OCI-LY3 (cell line): ENCODE data around the gene SEC14L6.

Experiments used
- H2AFZ ChIP-seq: fragments of 200-600, 300-600 bp; shearing (Covaris generic); 2 replicates; pipeline ENCODE4 v1.6.0; 2014; ENCODE audit warnings: antibody characterized with exemption, low read depth, low read length
- H3K27ac ChIP-seq: fragments of 200-600, 300-600 bp; sonication (generic); 2 replicates; pipeline ENCODE4 v1.5.1; 2014; ENCODE audit warnings: mild to moderate bottlenecking, low read length, moderate library complexity, mixed read lengths
- H3K27me3 ChIP-seq: fragments of 200-600, 300-600 bp; sonication (generic); 2 replicates; pipeline ENCODE4 v1.6.1; 2014; ENCODE audit warnings: low read depth, low read length, mixed read lengths
- H3K36me3 ChIP-seq: fragments of 200-600, 300-600 bp; sonication (generic); replicated peaks from 2 replicates; pipeline ENCODE3; 2014; ENCODE audit warnings: low read depth, low read length, mixed read lengths
- H3K4me1 ChIP-seq: fragments of 300-600, 200-600 bp; sonication (generic); 2 replicates; pipeline ENCODE4 v1.6.1; 2014; ENCODE audit warnings: low read length, mixed read lengths
- H3K4me2 ChIP-seq: fragments of 200-600, 300-600 bp; sonication (generic); 2 replicates; pipeline ENCODE4 v1.6.1; 2014; ENCODE audit warnings: low read length, mixed read lengths
- H3K4me3 ChIP-seq: fragments of 300-600, 200-600 bp; sonication (generic); 2 replicates; pipeline ENCODE4 v1.5.1; 2014; ENCODE audit warnings: antibody characterized with exemption, mild to moderate bottlenecking, low read length, moderate library complexity
- H3K79me2 ChIP-seq: fragments of 300-600, 200-600 bp; shearing (Covaris generic); 2 replicates; pipeline ENCODE4 v1.6.1; 2014; ENCODE audit warnings: mild to moderate bottlenecking, low read length, mixed read lengths
- H3K9ac ChIP-seq: fragments of 300-600, 200-600 bp; shearing (Covaris generic); 2 replicates; pipeline ENCODE4 v1.6.0; 2014; ENCODE audit warnings: mild to moderate bottlenecking, low read length, moderate library complexity
- H3K9me3 ChIP-seq: fragments of 200-600, 300-600 bp; shearing (Covaris generic); 2 replicates; pipeline ENCODE4 v1.6.1; 2014; ENCODE audit warnings: low read length, mixed read lengths; ENCODE audit not compliant: insufficient read depth
- H4K20me1 ChIP-seq: fragments of 200-600, 300-600 bp; sonication (generic); 2 replicates; pipeline ENCODE4 v1.6.1; 2016; ENCODE audit warnings: low read length, mixed read lengths; ENCODE audit not compliant: insufficient read depth
- EZH2phosphoT487 ChIP-seq: fragments of 200-600 bp; shearing (Covaris generic); IDR thresholded peaks from 2 replicates; pipeline ENCODE4 v1.6.1; 2018; ENCODE audit warnings: antibody characterized with exemption, mixed run types, low read depth
- TF ChIP-seq, protein P1 (sequence below): fragments of 200-600, 300-600 bp; sonication (generic); IDR thresholded peaks from 2 replicates; pipeline ENCODE4 v1.5.1; 2014; ENCODE audit warnings: antibody characterized with exemption, low read length, low read depth

Gene SEC14L6

GRCh38 chr22:30495041-30495784 lies 51.3 kb downstream of the SEC14L6 start:
- H3K27me3 ChIP-seq, result peaks cover 20% of the 10 kb centered on the region
- H3K79me2 ChIP-seq, result no peaks in the 10 kb centered on the region
- H3K4me3 ChIP-seq, result no peak overlapping the region
- no peaks in the 10 kb centered on the region for H4K20me1 ChIP-seq
- H3K9ac ChIP-seq, result no peak overlapping the region
- H3K9me3 ChIP-seq, result no peaks in the 10 kb centered on the region
- H3K36me3 ChIP-seq, result no peaks in the 10 kb centered on the region
- no peaks in the 10 kb centered on the region for H3K4me1 ChIP-seq
- no peak overlapping the region for H3K4me2 ChIP-seq
- H2AFZ ChIP-seq, result no peak overlapping the region
- TF ChIP-seq, protein P1, sequence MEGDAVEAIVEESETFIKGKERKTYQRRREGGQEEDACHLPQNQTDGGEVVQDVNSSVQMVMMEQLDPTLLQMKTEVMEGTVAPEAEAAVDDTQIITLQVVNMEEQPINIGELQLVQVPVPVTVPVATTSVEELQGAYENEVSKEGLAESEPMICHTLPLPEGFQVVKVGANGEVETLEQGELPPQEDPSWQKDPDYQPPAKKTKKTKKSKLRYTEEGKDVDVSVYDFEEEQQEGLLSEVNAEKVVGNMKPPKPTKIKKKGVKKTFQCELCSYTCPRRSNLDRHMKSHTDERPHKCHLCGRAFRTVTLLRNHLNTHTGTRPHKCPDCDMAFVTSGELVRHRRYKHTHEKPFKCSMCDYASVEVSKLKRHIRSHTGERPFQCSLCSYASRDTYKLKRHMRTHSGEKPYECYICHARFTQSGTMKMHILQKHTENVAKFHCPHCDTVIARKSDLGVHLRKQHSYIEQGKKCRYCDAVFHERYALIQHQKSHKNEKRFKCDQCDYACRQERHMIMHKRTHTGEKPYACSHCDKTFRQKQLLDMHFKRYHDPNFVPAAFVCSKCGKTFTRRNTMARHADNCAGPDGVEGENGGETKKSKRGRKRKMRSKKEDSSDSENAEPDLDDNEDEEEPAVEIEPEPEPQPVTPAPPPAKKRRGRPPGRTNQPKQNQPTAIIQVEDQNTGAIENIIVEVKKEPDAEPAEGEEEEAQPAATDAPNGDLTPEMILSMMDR, result no peak
- TF ChIP-seq EZH2phosphoT487, result no peak
- no peak overlapping the region for H3K27ac ChIP-seq

DNA sequence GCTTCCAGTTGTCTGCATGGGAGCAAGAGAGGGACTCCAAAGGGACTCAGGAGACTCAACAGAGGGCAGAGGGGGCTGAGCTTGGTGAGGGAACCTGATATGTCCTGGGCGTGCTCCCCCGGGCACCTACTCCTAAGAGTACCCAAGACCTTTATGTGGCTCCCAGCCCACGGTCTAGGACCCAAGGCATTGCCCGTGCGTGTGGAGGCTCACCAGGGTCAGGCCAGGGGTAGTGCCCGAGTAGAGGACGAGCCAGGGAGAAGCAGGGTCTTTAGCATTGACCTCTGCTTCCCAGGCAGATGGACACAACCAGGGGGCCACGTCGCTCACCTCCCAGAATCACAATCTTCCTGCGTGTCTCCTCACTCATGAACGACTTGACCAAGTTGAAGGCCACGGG lies 54.4 kb downstream of the SEC14L6 start:
- no peak overlapping the region for H3K9ac ChIP-seq
- no peaks in the 10 kb centered on the region for H3K4me1 ChIP-seq
- H3K27ac ChIP-seq, result no peak overlapping the region
- H3K27me3 ChIP-seq, result peaks cover 22% of the 10 kb centered on the region
- no peaks in the 10 kb centered on the region for H3K36me3 ChIP-seq
- H3K4me2 ChIP-seq, result no peak overlapping the region
- H3K9me3 ChIP-seq, result no peaks in the 10 kb centered on the region
- TF ChIP-seq, protein P1, result no peak
- no peak for TF ChIP-seq EZH2phosphoT487
- no peaks in the 10 kb centered on the region for H3K79me2 ChIP-seq
- H4K20me1 ChIP-seq, result no peaks in the 10 kb centered on the region
- H2AFZ ChIP-seq, result no peak overlapping the region
- H3K4me3 ChIP-seq, result no peak overlapping the region

DNA sequence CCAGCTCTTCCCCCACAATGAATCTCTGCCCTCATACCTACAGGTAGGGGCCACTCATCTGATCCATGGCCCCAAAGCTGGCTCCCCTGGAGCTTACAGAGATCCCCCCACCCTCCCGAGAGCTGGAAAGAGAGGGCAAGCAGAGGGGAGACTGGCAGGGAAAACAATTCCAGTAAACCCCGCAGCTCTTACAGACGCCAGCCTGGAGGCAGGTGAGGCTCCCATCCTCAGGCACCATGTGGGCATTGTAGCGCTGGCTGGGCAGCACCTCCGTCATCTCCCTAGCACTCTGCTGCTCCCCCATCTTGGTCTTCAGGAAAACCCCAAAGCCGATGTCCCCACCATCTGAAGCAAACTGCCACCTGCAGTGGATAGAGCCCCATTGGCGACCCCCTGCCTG lies 55.2 kb downstream of the SEC14L6 start:
- TF ChIP-seq EZH2phosphoT487, result no peak
- TF ChIP-seq, protein P1, result no peak
- Histone ChIP-seq H3K4me3 (no peak overlapping the region), H3K27ac (no peak overlapping the region), H3K9me3 (no peaks in the 10 kb centered on the region), H3K9ac (no peak overlapping the region), H2AFZ (no peak overlapping the region), H3K27me3 (peaks cover 22% of the 10 kb centered on the region), H4K20me1 (no peaks in the 10 kb centered on the region), H3K4me2 (no peak overlapping the region), H3K4me1 (no peaks in the 10 kb centered on the region), H3K79me2 (no peaks in the 10 kb centered on the region), H3K36me3 (no peaks in the 10 kb centered on the region)

- no peak for TF ChIP-seq EZH2phosphoT487
- TF ChIP-seq, protein P1, result peak; percentile 15; the same call in 1 of the 2 replicates
- H3K27ac ChIP-seq, result no peak overlapping the region
These were observed 56.1 kb downstream of the SEC14L6 start for GRCh38 chr22:30490399-30490798.

More at GRCh38 chr22:30490399-30490798, 56.1 kb downstream of the SEC14L6 start:
- H3K27me3 ChIP-seq, result peaks cover 22% of the 10 kb centered on the region
- no peaks in the 10 kb centered on the region for H3K79me2 ChIP-seq
- H3K9me3 ChIP-seq, result no peaks in the 10 kb centered on the region
- no peaks in the 10 kb centered on the region for H3K36me3 ChIP-seq
- H3K4me1 ChIP-seq, result no peaks in the 10 kb centered on the region; the same call in 1 of the 2 replicates
- H4K20me1 ChIP-seq, result no peaks in the 10 kb centered on the region
- no peak overlapping the region for H3K4me2 ChIP-seq
- no peak overlapping the region for H2AFZ ChIP-seq
- H3K4me3 ChIP-seq, result no peak overlapping the region
- H3K9ac ChIP-seq, result no peak overlapping the region
